Inferior parietal cortex (tissue), 1 donor: ENCODE results near the gene KRTAP10-5.
"Not testable (repeated sequence)": the region's sequence is repeated elsewhere in the genome, so short reads cannot be mapped to it uniquely, and the experiment has no call there.

Experiments
- DNase-seq: peaks from one replicate; pipeline ENCODE4 v3.0.0-alpha.2; 2016; ENCODE audit errors: extremely low spot score

KRTAP10-5 gene

GRCh38 chr21:44590897-44591800, 10.7 kb upstream of the KRTAP10-5 start:
- DNase-seq, result not testable (repeated sequence)

DNA sequence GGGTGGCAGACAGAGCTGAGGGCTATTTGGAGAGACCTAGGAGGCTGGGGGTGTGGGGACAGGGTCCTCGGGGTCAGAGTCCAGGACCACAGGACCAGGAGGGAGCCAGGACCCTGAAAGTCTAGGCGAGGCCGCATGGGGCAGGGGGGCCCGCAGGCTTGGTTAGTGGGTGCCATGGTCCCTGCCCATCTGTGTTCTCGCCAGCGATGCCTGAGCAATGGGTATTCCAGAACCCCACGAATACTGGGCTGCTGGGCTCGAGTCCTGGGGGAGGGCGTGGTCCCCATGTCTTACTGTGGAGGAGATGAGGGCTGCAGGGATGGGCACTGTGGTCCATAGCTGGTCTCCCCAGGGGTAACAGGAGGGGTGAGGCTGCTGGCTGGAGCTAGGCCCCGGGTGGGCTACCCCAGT, 9.9 kb upstream of the KRTAP10-5 start:
- DNase-seq, result no peak

DNA sequence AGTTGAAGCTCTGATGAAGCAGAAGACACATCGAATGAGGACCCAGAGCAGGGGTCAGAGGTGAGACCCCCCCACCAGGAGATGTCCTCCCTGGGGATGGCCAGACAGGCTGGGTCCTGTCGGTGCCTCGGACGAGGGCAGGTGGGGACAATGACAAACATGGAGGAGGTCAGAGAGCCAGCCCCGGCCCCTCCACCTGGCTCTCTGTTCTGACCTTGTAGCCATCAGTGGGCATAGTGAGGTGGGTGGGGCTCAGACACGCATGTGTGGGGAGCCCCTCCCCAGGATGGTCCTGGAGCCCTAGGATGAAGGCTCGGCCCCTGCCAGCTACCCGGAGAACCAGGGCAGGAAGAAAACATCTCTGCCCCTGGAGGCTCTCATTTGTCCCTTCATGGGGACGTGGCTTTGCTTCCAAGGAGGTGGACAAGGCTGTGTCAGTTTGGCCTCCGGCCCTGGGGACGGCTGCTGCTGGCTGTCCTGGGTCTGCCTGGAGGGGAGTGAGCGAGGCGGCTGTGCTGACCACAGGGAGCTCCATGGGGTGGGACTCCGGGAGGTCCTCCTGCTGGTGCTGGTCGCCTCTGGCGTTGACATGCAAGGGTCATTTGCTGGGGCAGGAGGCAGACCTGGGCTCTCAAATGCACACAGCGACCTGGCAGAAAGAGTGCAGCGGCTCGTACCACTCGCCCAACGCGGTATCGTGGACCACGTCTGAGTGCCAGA, 9.3 kb upstream of the KRTAP10-5 start:
- no peak for DNase-seq

GRCh38 chr21:44589094-44589493, 8.7 kb upstream of the KRTAP10-5 start:
- no peak for DNase-seq

DNA sequence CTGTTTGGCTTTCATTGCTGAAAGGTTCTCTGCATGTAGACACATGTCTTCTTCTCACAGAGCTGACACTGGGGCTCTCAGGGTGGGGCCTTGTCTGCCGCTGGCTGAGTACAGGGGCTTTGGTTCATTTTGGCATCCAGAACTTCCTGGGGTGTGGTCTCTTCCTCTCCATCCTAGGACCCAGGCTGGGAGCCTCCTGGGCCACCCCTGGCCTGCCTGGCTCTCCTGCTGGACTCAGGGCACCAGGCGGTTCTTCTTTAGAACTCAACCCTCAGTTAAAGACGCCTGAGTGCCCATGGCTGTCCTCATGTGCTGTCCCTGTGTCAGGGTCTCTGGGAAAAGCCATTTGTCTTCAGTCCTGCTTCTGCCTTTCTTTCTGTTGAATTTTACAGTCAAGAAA, 5.5 kb upstream of the KRTAP10-5 start:
- DNase-seq, result no peak

- DNase-seq, result no peak
These were observed 3.4 kb upstream of the KRTAP10-5 start for GRCh38 chr21:44583800-44584147.

- DNase-seq, result no peak
These were observed 2.8 kb upstream of the KRTAP10-5 start for GRCh38 chr21:44583089-44583799.

DNA sequence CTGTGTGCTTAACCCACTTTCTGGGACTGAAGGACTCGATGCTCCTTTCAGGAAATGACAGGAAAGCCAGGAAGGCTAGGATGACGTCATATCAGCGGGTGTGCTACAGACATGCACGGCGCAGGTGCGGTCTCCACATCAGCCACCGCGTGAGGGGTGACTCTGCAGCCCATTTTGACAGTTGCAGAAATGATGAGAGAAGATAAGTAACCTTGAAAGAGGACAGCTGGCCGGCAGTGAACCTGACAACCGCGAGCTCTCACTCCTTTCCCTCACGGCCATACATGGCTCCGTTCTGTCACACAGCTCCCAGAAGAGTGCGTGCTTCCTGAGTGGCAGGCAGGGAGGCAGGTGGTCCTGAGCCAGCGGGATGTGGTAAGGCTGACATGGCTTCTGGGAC, 1.7 kb upstream of the KRTAP10-5 start:
- DNase-seq, result no peak

DNA sequence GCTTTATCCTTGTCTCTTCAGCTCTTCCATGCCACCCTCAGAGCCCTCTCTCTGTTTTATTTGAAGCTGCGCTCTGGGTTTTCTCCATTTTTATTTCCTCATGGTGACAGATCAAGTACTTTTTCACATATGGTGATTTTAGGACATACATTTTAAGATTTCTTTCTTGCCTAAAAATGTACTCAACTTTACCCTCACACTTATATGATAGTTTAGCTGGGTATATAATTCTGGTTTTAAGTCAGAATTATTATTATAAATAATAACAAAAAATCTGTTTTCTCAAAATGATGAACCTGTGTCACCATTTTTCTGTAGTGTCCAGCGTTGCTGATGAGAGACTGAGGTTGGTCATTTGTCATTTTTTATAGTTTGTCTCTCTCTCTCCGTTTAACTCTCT, 754 bp upstream of the KRTAP10-5 start:
- no peak for DNase-seq

- DNase-seq, result no peak
These were observed 615 bp downstream of the KRTAP10-5 start for GRCh38 chr21:44579833-44580144.

DNA sequence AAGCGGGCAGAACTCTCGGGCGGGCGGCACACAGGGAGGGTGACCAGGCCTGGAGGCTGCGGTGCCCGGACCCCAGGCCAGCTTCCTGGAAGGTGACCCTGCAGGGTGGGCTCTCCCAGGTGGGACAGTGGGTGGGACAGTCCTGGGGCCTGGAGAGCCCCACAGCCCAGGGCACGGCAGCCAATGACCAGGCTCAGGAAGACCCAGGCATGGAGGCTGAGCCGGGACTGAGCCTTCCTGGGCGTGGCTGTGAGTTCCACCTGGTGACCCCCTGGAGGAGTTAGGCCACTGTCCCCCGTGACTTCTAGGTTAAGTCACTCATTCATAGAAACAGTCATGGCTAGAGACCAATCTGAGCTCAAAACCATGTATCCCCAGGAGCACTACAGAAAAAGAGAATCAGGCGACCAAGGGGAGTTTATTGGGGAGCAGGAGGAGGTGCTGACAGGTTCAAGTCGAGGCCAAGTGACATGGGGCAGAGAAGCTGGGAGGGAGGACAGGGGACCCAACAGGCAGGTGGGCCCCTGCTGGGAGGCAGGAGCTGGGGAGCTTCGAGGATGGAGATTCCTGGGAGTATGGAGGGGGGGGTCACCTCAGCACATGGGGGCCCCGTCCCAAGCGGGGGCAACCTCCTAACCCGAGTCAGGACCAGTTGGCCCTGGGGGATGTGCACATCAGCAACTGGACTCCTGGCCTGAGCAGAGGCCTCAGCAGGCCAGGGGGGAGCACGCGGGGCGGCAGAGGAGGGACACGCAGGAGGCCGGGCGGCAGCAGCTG, 1.2 kb downstream of the KRTAP10-5 start:
- no peak for DNase-seq

DNA sequence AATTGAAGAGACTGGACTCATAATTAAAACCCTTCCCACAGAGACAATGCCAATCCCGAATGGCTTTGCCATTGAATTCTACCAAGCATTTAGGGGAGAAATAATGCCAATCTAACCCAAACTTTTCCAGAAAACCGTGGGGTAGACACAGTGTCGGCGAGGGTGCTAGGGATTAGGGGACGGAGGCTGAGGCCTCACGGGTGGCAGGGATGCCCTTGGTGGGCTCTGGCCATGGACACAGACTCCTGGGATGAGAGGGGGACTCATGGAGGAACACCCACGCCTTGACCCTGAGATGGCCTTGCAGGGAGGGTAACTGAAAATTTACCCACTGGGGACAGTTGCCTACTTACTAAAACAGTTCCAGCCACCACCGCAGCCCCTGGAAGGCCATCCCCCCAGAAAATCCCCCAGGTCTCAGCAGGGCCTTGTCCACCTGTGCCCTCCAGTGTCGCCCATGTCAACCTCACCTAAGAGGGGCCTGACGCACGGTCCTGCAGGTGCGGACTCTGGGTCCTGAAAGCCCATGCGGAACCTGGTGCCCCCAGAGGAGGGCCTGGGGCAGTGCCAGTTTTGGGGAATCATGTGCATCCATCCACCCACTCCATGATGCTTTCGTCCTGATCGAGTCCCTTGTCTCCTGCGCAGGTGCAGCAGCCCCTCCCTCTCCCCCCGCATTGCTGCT, 1.9 kb downstream of the KRTAP10-5 start:
- DNase-seq, result no peak

- DNase-seq, result no peak
These were observed 4.4 kb downstream of the KRTAP10-5 start for GRCh38 chr21:44576025-44576420.

- DNase-seq, result no peak
These were observed 4.9 kb downstream of the KRTAP10-5 start for GRCh38 chr21:44575307-44576024.

DNA sequence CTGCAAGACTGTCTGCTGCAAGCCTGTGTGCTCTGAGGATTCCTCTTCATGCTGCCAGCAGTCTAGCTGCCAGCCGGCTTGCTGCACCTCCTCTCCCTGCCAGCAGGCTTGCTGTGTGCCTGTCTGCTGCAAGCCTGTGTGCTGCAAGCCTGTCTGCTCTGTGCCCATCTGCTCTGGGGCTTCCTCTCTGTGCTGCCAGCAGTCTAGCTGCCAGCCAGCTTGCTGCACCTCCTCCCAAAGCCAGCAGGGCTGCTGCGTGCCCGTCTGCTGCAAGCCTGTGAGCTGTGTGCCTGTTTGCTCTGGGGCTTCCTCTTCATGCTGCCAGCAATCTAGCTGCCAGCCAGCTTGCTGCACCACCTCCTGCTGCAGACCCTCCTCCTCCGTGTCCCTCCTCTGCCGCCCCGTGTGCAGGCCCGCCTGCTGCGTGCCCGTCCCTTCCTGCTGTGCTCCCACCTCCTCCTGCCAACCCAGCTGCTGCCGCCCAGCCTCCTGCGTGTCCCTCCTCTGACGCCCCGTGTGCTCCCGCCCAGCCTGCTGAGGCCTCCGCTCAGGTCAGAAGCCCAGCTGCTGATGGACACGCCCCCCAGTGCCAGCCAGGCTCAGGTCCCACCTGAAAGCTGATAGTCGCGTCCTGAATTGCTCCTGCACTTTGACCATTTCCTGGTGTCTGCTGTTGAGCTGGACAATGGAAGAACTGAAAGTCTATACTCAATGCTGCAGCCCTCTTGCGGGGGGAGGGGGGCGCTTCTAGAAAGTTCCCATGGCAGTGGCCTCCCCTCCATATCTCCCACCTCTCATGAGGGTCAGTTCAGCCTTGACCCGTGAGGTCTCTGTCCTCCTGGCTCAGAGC, 5.7 kb downstream of the KRTAP10-5 start:
- DNase-seq, result no peak

DNA sequence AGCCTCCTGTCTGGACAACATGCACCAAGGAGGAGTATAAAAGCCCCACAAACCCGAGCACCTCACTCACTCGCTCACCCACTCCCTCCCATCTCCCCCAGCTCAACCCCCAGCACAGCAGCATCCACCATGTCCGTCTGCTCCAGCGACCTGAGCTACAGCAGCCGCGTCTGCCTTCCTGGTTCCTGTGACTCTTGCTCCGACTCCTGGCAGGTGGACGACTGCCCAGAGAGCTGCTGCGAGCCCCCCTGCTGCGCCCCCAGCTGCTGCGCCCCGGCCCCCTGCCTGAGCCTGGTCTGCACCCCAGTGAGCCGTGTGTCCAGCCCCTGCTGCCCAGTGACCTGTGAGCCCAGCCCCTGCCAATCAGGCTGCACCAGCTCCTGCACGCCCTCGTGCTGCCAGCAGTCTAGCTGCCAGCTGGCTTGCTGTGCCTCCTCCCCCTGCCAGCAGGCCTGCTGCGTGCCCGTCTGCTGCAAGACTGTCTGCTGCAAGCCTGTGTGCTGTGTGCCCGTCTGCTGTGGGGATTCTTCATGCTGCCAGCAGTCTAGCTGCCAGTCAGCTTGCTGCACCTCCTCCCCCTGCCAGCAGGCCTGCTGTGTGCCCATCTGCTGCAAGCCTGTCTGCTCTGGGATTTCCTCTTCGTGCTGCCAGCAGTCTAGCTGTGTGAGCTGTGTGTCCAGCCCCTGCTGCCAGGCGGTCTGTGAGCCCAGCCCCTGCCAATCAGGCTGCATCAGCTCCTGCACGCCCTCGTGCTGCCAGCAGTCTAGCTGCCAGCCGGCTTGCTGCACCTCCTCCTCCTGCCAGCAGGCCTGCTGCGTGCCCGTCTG, 6.6 kb downstream of the KRTAP10-5 start, which contains the start of gene KRTAP10-4:
TSS of gene KRTAP10-4 (plus strand) at position 100 of the 827 bp plus-strand sequence. CDS start at position 130, 30 bp downstream.
- not testable (repeated sequence) for DNase-seq

- no peak for DNase-seq
These were observed 7.3 kb downstream of the KRTAP10-5 start for GRCh38 chr21:44572959-44573583.
